ENCODE measurements around the gene SPATA12.

The SPATA12 gene

DNA sequence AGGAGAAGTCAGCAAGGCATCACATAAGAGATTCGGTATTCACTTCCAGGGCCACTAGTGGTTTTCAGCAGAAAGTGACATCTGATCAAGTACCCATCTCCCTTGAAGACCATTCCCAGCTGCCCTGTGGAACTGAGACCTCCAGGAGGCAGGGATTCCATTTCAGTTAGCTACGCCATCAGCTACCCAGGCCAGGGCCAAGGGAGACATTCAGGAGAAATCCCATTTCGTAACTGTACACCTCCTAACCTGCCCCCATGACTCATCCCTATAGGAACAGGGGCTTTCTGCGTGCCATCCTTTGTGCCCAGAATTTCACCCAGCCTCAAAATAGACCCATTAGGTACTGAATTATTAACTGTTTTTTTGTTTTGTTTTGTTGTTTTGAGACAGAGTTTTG, 24.7 kb downstream of the SPATA12 start:
- no peak for DNase-seq

GRCh38 chr3:57086201-57086600, 25.7 kb downstream of the SPATA12 start:
- no peak for DNase-seq

DNA sequence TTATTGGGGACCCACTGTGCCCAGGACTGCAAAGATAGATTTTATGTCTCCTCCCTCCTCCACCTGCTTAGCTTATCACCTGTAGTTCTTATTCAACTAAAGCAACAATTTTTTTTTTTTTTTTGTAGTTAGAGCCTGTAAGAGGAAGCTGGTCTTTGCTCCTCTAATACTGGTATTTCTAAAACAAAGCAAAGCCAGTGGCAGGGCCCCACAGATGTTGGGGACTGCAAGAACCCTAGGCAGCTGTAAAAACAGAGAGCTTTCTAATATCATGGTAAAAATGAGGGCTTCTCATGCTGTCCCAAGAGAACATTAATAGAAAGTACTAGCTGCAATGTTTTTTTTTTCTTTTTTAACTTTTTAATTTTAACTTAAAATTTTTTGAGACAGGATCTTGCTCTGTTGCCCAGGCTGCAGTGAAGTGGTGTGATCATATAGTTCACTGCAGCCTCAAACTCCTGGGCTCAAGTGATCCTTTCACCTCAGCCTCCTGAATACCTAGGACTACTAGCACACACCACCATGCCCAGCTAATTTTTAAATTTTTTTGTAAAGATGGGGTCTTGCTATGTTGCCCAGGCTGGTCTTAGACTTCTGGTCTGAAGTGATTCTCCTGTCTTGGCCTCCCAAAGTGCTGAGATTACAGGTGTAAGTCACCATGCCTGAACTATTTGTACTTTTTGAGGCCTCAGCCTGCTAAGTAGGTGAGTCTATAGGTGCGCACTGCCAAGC, 27.1 kb downstream of the SPATA12 start:
- DNase-seq: no peak

GRCh38 chr3:57088503-57088902, 28.0 kb downstream of the SPATA12 start:
- no peak for DNase-seq

DNA sequence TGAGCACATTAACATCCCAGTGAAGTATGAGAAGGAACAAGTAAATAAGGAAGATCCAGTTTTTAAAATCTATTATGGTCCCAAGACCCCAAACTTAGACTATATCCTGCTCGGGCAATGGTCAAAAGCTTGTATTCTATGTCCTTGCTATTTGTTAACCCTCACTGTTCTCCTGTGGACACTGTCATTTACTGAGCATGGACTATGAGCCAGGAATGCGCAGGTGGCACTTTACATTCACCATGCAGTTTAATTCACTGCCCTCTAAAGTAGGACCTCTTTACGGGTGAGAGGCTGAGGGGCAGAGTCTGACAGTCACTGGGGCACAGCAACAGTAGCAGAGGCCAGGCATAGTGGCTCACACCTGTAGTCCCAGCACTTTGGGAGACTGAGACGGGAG, 28.6 kb downstream of the SPATA12 start:
- no peak for DNase-seq

GRCh38 chr3:57091521-57092273, 31.2 kb downstream of the SPATA12 start:
- DNase-seq: peak; percentile 26

DNA sequence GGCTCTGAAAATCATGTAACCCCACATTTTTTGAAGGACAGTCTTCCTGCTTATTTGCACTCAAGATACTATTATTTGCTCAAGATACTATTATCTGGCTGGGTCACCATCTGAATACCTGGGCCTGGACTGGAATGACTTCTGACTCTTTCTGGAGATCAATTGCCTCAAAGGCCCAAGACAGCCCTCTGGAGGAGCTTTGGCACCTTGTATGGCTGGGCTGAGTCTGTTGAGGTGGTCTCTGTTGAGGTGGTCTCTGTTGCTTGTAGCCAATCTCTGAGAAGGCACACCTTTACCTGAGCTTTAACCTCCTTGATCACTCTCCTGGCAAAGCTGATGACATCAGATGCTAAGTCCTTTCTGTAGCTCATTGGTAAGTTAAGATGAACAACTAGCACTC, 33.0 kb downstream of the SPATA12 start:
- no peak for DNase-seq

DNA sequence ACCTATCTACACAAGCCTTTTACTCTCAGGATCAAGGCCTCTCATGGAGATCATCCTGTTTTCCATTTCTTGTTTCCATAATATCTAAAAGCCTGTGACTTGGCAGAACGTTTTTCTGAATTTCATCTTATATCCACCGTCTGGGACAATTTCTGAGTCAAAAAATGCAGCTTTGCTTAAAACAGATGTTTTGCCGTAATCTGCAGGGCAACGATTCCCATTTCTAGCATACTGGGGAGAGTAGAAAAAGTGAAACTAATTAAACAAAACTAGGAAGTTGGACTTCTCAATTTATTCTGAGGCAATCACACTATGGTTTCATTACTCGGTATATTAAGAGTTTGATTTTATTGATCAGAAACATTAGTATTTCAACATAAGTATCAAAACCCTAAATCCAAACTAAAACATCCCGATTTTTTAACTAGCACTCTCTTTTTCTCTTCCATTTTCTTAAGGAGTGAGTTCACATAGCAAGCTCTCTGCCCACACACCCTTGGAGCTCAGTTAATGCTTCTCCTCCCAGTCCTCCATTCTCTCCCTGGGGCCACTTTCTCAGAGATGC, 33.6 kb downstream of the SPATA12 start:
- DNase-seq: no peak

DNA sequence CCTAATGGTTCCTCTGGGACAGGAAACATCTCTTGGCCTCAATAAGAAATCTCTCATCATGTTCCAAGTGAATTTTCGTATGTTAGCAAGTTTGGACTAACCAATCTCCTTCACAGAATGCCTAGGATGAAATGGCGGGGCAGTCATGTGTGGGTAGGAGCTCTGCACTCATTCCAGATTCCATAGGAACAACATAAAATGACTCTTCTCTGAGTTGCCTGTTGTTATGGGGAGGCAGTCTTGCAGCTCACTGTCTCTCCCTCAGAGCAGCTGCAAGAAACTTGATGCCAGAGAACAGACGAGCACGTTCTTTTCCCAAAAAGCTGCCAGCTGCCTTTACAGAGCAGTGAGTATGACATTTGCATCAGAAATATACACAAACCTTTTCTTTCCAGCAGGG, 34.1 kb downstream of the SPATA12 start:
- DNase-seq: peak; percentile 61

- no peak for DNase-seq
Observed at GRCh38 chr3:57095363-57095762, 34.9 kb downstream of the SPATA12 start.

DNA sequence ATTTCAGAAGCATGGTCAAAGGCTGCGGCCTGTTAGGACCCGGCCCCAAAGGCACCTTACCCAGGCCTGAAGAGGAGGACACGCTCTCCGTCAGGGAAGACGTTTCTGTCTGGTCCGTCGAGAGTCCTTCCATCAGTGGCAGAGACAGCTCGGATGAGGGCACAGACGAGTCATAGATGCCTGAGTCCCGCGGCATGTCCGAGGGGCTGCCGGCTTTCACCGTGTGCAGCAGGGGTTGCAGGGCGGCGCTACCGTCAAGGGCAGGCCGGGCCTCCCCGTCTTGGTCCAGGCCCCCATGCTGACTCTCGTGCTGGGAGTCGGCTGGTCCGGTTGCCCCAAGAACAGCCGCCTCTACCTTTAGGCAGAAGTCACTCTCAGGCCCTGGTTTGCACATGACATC, 37.1 kb downstream of the SPATA12 start:
- DNase-seq: no peak

- DNase-seq: no peak
Observed at GRCh38 chr3:57098418-57099310, 38.2 kb downstream of the SPATA12 start.

DNA sequence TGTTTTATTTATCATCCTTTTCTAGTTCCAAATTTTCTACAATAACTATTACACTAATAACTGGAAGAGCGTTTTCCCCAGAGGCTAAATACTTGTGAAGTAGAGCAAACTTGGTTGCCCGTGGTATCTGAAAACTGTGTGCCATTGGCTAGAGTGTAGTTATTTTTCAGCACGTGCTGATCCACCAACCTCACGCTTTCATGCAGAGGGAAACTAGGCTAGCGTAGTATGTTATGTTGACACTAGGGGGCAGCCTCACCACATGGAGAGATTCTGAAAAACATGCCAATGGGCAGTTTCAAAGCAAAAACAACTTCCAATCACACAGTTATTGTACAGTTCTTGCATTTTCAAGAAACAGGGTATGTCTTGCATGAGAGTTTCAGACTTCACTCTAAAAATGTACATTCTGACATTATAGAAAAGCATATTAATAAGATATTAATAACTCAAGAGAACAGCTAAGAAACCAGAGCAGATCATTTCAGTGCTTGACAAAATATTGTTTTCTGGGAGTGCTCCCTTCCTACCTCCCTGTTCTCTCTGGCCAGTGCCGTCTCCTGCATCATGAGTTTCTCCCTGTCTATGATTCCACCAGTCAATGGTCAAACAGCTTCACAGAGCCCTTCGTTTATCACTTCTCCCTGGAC, 39.7 kb downstream of the SPATA12 start:
- DNase-seq: peak; percentile 64

GRCh38 chr3:57105585-57105984, 45.1 kb downstream of the SPATA12 start:
- no peak for DNase-seq

- no peak for DNase-seq
Observed at GRCh38 chr3:57108684-57109083, 48.2 kb downstream of the SPATA12 start.

- DNase-seq: no peak
Observed at GRCh38 chr3:57109437-57110199, 49.2 kb downstream of the SPATA12 start.

DNA sequence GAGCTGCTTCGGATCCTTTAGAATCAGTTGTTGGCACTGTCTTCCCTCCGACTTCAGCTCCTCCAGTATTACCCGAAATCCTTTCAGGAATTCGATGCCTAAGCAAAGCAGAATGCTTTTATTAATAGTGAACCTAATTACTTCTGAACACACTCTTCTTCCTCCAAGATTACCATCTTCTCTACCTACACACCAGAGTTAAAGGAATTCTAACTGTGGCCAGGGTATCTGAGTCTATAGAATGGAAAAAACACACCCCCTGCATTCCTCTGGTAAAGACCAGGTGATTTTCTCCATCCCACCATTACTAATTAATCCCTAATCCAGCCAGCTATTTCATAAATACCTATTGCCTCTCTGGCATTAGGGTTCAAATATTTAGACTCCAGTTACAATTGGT, 49.8 kb downstream of the SPATA12 start:
- DNase-seq: no peak

DNA sequence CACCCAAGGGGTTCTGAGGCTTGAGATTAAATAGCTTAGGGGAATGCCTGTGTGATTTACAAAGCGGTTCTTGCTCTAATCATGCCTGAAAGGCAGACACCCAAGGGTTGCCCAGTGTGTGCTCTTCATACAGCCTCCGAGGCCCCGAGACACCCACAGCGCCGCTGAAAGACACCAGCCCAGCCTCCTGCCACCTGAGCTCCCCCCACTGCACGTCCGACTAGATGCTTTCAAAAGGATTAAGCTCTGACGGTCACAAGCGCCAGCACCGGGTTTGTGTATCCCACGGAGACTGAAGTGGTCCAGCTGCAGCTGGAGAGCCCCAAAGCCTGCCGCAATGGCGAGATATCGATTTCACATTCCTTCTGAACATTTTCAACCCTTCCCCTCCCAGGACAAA, 50.3 kb downstream of the SPATA12 start:
- DNase-seq: no peak

DNA sequence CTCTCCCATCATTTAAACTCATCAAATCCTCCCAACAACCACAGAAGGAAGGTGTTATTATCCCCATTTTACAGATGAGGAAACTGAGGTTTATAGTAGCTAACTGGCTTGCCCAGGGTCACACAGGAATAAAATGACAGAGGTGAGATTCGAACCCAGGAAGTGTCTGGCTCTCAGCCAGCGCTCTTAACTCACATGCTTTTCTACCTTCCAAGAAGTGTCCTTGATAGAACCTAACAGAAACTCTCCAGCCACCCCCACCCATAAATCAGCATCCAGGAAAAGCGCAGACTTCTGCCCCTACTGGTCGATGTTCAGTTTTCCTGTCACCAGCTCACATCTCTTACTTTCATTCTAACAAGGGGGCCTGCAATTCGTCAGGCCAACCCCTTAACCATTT, 51.7 kb downstream of the SPATA12 start:
- no peak for DNase-seq

GRCh38 chr3:57116501-57116900, 56.0 kb downstream of the SPATA12 start:
- no peak for DNase-seq

DNA sequence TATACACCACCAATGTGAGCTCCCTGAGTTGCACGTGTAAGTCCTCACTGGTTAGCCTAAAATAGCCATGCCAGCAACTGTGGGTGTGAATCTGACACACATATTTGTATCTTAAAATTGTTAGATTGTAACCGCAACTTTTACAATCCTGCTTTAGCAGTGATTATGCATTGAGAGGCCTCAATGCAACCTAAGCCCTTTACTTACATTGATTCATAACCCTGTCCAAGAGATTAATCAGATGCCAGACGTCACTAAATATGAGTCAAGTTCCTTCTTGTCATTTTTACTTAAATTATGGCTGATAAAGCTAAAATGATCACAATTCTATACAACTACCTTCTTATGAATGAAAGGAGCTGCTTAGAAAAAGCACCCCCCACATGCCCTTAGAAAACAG, 57.8 kb downstream of the SPATA12 start:
- no peak for DNase-seq

DNA sequence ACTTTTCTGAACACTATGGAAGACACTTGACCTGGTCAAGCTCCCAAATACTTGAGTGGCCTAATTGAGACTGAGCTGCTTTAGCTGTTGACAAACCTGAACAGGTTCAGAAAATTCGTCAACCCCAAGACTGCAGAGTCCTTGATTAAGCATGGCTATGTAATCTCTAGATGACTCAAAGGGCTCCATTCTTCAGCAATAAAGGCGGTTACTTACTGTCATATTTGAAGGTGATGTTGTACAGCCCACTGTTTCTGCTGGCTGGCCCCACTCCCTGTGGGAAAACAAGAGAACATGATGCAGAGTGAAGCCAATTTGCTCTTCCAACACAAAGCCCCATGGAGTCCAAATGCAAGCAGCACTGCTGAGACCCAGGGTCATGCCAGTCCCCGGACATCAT, 59.6 kb downstream of the SPATA12 start:
- DNase-seq: no peak
